Measurements from ENCODE around the gene RHOBTB1. TPM values are rescaled to one million over a fixed set of nuclear protein-coding genes. Genes with fewer than 3 reads are reported as not detected.

Gene RHOBTB1
- total RNA-seq, 1 donor from 2014 or later, result 0.24 TPM

DNA sequence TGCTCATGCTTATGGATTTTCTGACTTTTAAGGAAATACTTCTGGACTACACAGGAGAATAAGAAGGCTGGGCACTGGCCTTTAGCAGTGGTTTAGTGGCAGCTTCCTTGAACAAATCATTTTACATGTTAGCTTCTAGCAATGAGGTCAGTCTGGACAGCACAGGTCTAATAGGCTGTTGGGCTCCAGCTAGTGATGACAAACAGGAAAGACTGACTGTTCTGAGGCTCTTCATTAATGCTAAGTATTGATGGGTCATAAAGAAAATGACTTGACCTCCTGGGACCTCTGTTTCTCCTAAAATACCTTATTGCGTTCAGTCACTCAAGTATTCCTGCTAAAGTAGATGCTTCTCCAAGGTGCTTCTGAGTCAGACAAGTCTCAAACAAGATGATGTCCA, 4.9 kb upstream of the RHOBTB1 start:
- Mint-ChIP-seq H3K36me3 (ENCODE audit: low read depth) (no peaks in the 10 kb centered on the region), H3K27ac (no peak overlapping the region), H3K27me3 (peaks cover 24% of the 10 kb centered on the region), H3K9me3 (no peaks in the 10 kb centered on the region), H3K4me3 (no peak overlapping the region), H3K4me1 (peaks cover 6% of the 10 kb centered on the region)
- DNase-seq (no peak), ATAC-seq (ENCODE audit: low read depth) (no peak)
- ChIA-PET POLR2A (interaction anchor here (0.6 kb wide), 1 partner anchor 39 kb away, joined by 3 read pairs; no protein-coding TSS in a partner anchor), CTCF (interaction anchor here (1.4 kb wide), 1 partner anchor 13 kb away, joined by 3 read pairs; no protein-coding TSS in a partner anchor)
- TF ChIP-seq, protein P1, sequence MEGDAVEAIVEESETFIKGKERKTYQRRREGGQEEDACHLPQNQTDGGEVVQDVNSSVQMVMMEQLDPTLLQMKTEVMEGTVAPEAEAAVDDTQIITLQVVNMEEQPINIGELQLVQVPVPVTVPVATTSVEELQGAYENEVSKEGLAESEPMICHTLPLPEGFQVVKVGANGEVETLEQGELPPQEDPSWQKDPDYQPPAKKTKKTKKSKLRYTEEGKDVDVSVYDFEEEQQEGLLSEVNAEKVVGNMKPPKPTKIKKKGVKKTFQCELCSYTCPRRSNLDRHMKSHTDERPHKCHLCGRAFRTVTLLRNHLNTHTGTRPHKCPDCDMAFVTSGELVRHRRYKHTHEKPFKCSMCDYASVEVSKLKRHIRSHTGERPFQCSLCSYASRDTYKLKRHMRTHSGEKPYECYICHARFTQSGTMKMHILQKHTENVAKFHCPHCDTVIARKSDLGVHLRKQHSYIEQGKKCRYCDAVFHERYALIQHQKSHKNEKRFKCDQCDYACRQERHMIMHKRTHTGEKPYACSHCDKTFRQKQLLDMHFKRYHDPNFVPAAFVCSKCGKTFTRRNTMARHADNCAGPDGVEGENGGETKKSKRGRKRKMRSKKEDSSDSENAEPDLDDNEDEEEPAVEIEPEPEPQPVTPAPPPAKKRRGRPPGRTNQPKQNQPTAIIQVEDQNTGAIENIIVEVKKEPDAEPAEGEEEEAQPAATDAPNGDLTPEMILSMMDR (IDR thresholded peaks at IDR 0.05), result no peak
- intact Hi-C loops (cut with micrococcal nuclease), result no loop called here

DNA sequence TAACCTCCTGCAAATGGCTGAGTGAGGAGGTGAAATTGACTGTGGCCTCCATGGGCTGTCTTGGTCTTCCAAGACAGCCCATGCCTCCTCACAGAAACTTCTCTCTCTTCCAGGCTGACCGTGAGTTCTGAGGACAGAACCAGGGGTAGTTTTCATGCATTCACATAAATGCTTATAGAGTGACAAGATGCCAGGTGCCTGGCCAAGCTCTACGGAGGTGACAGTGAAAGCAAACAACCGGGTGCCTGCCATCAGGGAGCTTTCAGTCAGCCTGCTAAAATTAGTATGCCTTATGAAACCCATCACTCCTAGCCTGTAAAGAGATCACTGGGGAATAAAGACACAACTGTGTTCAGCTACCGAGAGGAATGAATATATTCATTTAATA, 919 bp upstream of the RHOBTB1 start:
- ATAC-seq (ENCODE audit: low read depth) (no peak), DNase-seq (no peak)
- ChIA-PET CTCF (no interaction called here), POLR2A (interaction anchor here (0.6 kb wide), 1 partner anchor 220 kb away, joined by 4 read pairs; no protein-coding TSS in a partner anchor)
- peaks cover 23% of the 10 kb centered on the region for H3K27me3 Mint-ChIP-seq
- H3K9me3 Mint-ChIP-seq, result no peaks in the 10 kb centered on the region
- TF ChIP-seq, protein P1 (IDR thresholded peaks at IDR 0.05), result no peak
- intact Hi-C loops (cut with micrococcal nuclease), result loop anchor here (2.0 to 5.0 kb wide), 2 partner anchors 190 to 342 kb away; no protein-coding TSS in a partner anchor
- peak overlapping the region; percentile 85 for H3K4me3 Mint-ChIP-seq
- no peak overlapping the region for H3K27ac Mint-ChIP-seq
- no peaks in the 10 kb centered on the region for H3K36me3 Mint-ChIP-seq (ENCODE audit: low read depth)
- peaks cover 14% of the 10 kb centered on the region for H3K4me1 Mint-ChIP-seq

DNA sequence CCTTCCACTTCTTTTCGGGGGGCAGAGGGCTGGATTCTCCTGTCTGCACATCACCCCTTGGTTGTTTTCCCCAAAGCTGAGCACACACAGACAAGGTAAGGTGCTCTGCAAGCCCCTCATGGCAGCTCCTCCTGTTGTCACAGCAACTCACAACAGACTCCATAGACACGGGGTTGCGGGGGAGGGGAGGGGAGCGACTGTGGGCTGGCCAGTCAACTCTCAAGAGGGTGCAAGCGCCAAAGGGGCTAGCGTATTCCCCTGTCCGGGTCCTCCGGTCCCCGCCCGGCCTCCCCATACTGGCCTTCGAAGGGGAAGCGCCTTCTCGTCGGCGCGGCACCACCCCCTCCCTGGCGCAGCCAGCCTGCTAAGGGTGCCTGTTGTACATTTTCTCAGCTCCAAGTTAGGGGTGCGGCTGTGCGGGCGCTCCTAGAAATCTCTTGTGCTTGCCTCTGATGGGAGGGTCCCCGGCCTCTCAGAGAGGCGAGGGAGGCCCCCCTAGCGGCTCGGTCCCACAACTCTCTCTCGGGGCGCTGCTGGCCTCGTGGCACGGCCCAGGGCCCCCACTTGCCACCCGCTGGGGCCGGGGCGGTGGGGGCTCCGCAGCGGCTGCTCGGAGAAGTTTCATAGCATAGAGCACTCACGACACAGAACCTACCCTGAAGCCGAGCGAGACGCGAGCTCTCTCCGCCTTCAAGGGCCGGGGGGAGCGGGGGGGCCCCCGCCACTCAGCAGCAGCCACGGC, 498 bp downstream of the RHOBTB1 start:
- DNase-seq (peak; percentile 42), ATAC-seq (ENCODE audit: low read depth) (peak; percentile 51)
- TF ChIP-seq, protein P1 (IDR thresholded peaks at IDR 0.05), result no peak
- peak overlapping the region; percentile 85 for H3K4me3 Mint-ChIP-seq
- H3K9me3 Mint-ChIP-seq, result no peaks in the 10 kb centered on the region
- H3K27me3 Mint-ChIP-seq, result peaks cover 20% of the 10 kb centered on the region
- H3K27ac Mint-ChIP-seq, result no peak overlapping the region
- no peaks in the 10 kb centered on the region for H3K36me3 Mint-ChIP-seq (ENCODE audit: low read depth)
- ChIA-PET CTCF (interaction anchor here (0.8 kb wide), 1 partner anchor 1037 kb away, joined by 3 read pairs; the partner anchor contains the start of gene CCDC6), POLR2A (interaction anchor here (0.6 to 0.7 kb wide), 3 partner anchors 8 to 1037 kb away, joined by 3 to 5 read pairs (median 5); partner anchors contain the start of gene CCDC6)
- H3K4me1 Mint-ChIP-seq, result peaks cover 14% of the 10 kb centered on the region
- intact Hi-C loops (cut with micrococcal nuclease), result loop anchor here (1.0 to 5.0 kb wide), 3 partner anchors 18 to 344 kb away; no protein-coding TSS in a partner anchor

DNA sequence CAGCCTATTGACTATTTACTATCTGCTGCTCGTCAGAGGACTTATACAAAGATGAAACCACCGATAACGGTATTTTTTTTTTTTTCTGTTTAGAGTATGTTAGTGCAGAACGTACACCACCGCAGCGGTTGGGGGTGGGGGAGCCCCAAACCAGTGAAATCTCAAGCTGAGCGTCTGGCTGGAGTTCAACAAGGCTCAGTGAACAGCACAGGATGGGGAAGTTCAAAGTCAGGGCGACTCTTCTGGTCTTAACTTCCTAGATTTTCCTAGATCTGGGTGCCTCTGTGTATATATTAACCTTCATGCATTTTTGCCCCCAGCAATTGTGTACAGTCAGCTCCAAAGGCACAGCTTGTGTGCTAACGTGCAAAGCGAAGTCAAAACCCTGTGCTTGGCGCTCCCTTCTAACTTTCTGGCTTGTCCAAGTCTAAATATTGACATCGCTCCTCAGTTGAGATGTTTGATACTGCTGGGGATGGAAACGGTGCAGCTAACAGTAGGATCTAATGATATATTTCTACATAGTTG, 1.1 kb downstream of the RHOBTB1 start:
- intact Hi-C loops (cut with micrococcal nuclease), result loop anchor here (1.0 to 5.0 kb wide), 2 partner anchors 18 to 344 kb away; no protein-coding TSS in a partner anchor
- peak overlapping the region; percentile 85 for H3K4me3 Mint-ChIP-seq
- no peaks in the 10 kb centered on the region for H3K9me3 Mint-ChIP-seq
- H3K36me3 Mint-ChIP-seq (ENCODE audit: low read depth), result no peaks in the 10 kb centered on the region
- DNase-seq (no peak), ATAC-seq (ENCODE audit: low read depth) (peak; percentile 27)
- ChIA-PET CTCF (no interaction called here), POLR2A (interaction anchor here (0.6 to 0.7 kb wide), 3 partner anchors 9 to 1036 kb away, joined by 3 to 5 read pairs (median 5); partner anchors contain the start of gene CCDC6)
- peaks cover 14% of the 10 kb centered on the region for H3K4me1 Mint-ChIP-seq
- TF ChIP-seq, protein P1 (IDR thresholded peaks at IDR 0.05), result no peak
- peak overlapping the region; percentile 61 for H3K27ac Mint-ChIP-seq
- H3K27me3 Mint-ChIP-seq, result peaks cover 20% of the 10 kb centered on the region

Measured in activated B cell treated with CpG ODN at 0.5 μM for 24 hours (primary cell).